ENCODE results near the gene DFFB.

DFFB gene

DNA sequence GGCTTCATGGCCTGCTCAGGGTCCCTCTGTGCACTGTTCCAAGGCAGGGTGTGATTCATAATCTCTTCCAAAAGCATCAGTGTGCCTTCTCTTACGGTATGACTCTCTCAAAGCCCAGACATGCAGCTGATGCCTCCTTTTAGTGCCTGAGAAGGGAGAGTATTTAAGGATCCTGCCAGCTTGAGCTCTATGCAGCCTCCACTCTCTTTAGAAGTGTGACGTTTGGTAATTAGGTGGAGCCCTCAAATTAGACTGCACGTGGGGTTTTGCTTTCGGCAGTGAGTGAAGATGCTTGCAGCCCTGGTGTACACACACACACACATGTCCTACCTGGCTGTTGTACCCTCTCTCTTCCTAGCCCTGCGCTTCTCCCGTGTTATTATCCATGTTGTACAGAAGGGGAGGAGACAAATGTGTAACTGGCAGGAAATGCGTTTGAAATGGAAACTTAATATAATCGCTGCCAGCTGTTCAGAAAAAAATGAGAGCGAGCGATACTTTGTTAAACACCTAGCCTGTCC, 45.4 kb downstream of the DFFB start:
- H3K9me3 ChIP-seq (ENCODE audit: control insufficient read depth, insufficient read depth, low read length) = no peaks in the 10 kb centered on the region
- no peaks in the 10 kb centered on the region for H3K36me3 ChIP-seq (ENCODE audit: control insufficient read depth, insufficient read depth, low read length)
- no peaks in the 10 kb centered on the region for H3K4me1 ChIP-seq (ENCODE audit: control insufficient read depth, insufficient read depth, low read length)
- no CpG with 5 or more reads among the region's 10 CpGs for WGBS (ENCODE audit: insufficient coverage, insufficient read length)
- H3K27me3 ChIP-seq (ENCODE audit: control insufficient read depth, insufficient read depth, low read length) = no peaks in the 10 kb centered on the region
- no peak for DNase-seq (ENCODE audit: low read depth, low spot score)
- H3K27ac ChIP-seq (ENCODE audit: low read length) = no peak overlapping the region
- H3K4me3 ChIP-seq (ENCODE audit: low read length) = no peak overlapping the region

- Histone ChIP-seq H3K27me3 (ENCODE audit: control insufficient read depth, insufficient read depth, low read length) (no peaks in the 10 kb centered on the region), H3K27ac (ENCODE audit: low read length) (no peak overlapping the region), H3K4me1 (ENCODE audit: control insufficient read depth, insufficient read depth, low read length) (no peaks in the 10 kb centered on the region), H3K36me3 (ENCODE audit: control insufficient read depth, insufficient read depth, low read length) (no peaks in the 10 kb centered on the region), H3K9me3 (ENCODE audit: control insufficient read depth, insufficient read depth, low read length) (no peaks in the 10 kb centered on the region), H3K4me3 (ENCODE audit: low read length) (no peak overlapping the region)
- no CpG with 5 or more reads among the region's 16 CpGs for WGBS (ENCODE audit: insufficient coverage, insufficient read length)
- no peak for DNase-seq (ENCODE audit: low read depth, low spot score)
These were observed 46.1 kb downstream of the DFFB start for GRCh38 chr1:3903141-3904005.

GRCh38 chr1:3904006-3904842, 46.9 kb downstream of the DFFB start:
- Histone ChIP-seq H3K9me3 (ENCODE audit: control insufficient read depth, insufficient read depth, low read length) (no peaks in the 10 kb centered on the region), H3K4me1 (ENCODE audit: control insufficient read depth, insufficient read depth, low read length) (no peaks in the 10 kb centered on the region), H3K27me3 (ENCODE audit: control insufficient read depth, insufficient read depth, low read length) (no peaks in the 10 kb centered on the region), H3K4me3 (ENCODE audit: low read length) (no peak overlapping the region), H3K27ac (ENCODE audit: low read length) (no peak overlapping the region), H3K36me3 (ENCODE audit: control insufficient read depth, insufficient read depth, low read length) (no peaks in the 10 kb centered on the region)
- DNase-seq (ENCODE audit: low read depth, low spot score) = no peak
- no CpG with 5 or more reads among the region's 24 CpGs for WGBS (ENCODE audit: insufficient coverage, insufficient read length)

DNA sequence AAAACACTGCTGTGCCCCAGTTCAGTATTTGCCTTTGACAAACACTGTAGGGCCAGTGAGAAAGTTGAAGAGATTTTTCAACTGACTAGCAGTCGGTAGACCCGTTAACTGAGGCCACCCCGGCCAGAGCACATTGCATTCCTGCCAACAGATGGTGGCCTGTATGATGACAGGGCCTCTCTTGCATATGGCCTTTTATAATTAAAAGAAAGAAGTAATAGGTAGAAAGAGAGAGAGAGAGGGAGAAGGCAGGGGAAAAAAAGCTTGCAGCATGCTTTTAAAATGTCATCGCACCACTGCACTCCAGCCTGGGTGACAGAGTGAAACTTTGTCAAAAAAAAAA, 47.5 kb downstream of the DFFB start:
- DNase-seq (ENCODE audit: low read depth, low spot score) = no peak
- no CpG with 5 or more reads among the region's 4 CpGs for WGBS (ENCODE audit: insufficient coverage, insufficient read length)
- no peaks in the 10 kb centered on the region for H3K4me1 ChIP-seq (ENCODE audit: control insufficient read depth, insufficient read depth, low read length)

GRCh38 chr1:3905266-3905952, 48.1 kb downstream of the DFFB start:
- H3K4me3 ChIP-seq (ENCODE audit: low read length) = no peak overlapping the region
- DNase-seq (ENCODE audit: low read depth, low spot score) = no peak
- H3K4me1 ChIP-seq (ENCODE audit: control insufficient read depth, insufficient read depth, low read length) = no peaks in the 10 kb centered on the region
- no CpG with 5 or more reads among the region's 19 CpGs for WGBS (ENCODE audit: insufficient coverage, insufficient read length)
- no peaks in the 10 kb centered on the region for H3K27me3 ChIP-seq (ENCODE audit: control insufficient read depth, insufficient read depth, low read length)
- no peaks in the 10 kb centered on the region for H3K36me3 ChIP-seq (ENCODE audit: control insufficient read depth, insufficient read depth, low read length)
- no peak overlapping the region for H3K27ac ChIP-seq (ENCODE audit: low read length)
- H3K9me3 ChIP-seq (ENCODE audit: control insufficient read depth, insufficient read depth, low read length) = no peaks in the 10 kb centered on the region

More for the DNA sequence above, 47.5 kb downstream of the DFFB start:
- no peaks in the 10 kb centered on the region for H3K36me3 ChIP-seq (ENCODE audit: control insufficient read depth, insufficient read depth, low read length)
- no peak overlapping the region for H3K4me3 ChIP-seq (ENCODE audit: low read length)
- no peaks in the 10 kb centered on the region for H3K27me3 ChIP-seq (ENCODE audit: control insufficient read depth, insufficient read depth, low read length)
- H3K9me3 ChIP-seq (ENCODE audit: control insufficient read depth, insufficient read depth, low read length) = no peaks in the 10 kb centered on the region
- H3K27ac ChIP-seq (ENCODE audit: low read length) = no peak overlapping the region

DNA sequence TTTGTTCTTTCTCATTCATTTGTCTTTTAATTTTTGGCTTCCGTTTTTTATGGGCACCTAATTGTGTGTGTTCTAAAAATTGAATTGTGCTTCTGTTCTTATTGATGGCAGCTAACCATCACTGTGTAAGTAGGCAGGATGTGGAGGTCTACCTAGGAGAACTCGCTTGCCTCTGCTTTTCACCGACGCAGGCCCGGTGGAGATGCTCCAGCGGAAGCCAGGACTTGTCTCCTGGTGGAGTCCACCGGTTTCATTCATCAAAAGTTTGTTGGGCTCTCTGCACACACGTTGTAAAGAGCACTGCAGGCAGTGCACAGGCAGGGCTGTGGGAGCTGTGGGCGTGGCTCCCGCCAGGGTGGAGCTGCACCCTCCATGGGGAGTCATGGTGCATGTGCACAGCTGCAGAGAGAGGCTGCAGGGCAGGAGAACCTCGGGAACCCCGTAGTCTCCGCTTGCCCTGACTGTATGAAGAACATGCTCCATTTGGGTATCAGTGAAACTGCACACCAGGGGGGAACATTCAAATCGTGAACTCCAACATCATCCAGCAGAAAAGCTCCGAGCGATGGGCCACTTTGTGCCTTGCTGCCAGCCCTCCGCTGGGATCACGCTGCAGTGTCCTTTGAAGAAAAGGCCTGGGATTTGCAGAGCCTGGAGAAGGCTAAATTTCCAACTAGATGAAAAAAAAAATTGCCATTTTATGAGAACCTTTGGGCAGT, 48.8 kb downstream of the DFFB start:
- DNase-seq (ENCODE audit: low read depth, low spot score) = no peak
- no peaks in the 10 kb centered on the region for H3K27me3 ChIP-seq (ENCODE audit: control insufficient read depth, insufficient read depth, low read length)
- no peak overlapping the region for H3K27ac ChIP-seq (ENCODE audit: low read length)
- no peak overlapping the region for H3K4me3 ChIP-seq (ENCODE audit: low read length)
- H3K4me1 ChIP-seq (ENCODE audit: control insufficient read depth, insufficient read depth, low read length) = no peaks in the 10 kb centered on the region
- no CpG with 5 or more reads among the region's 18 CpGs for WGBS (ENCODE audit: insufficient coverage, insufficient read length)
- no peaks in the 10 kb centered on the region for H3K9me3 ChIP-seq (ENCODE audit: control insufficient read depth, insufficient read depth, low read length)
- no peaks in the 10 kb centered on the region for H3K36me3 ChIP-seq (ENCODE audit: control insufficient read depth, insufficient read depth, low read length)

DNA sequence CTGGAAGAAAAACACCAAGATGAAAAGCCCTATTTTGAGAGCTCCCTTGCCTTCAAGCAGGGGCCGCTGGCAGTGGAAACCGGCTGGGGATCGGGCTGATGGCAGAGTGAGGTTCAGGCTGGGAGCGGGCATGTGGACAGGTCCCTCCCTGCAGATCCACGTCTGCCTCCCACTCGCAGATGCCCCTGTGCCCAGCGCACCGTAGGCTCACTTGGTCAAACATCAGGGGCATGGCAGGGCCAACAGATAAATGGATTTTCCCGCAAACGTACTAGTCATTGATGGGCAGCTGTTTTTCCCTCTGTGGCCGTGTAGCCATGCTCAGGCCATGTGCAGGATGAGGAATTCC, 49.4 kb downstream of the DFFB start:
- WGBS (ENCODE audit: insufficient coverage, insufficient read length) = no CpG with 5 or more reads among the region's 11 CpGs
- no peaks in the 10 kb centered on the region for H3K4me1 ChIP-seq (ENCODE audit: control insufficient read depth, insufficient read depth, low read length)

GRCh38 chr1:3907031-3907534, 49.8 kb downstream of the DFFB start:
- H3K9me3 ChIP-seq (ENCODE audit: control insufficient read depth, insufficient read depth, low read length) = no peaks in the 10 kb centered on the region
- no peaks in the 10 kb centered on the region; the same call in 1 of the 2 replicates for H3K36me3 ChIP-seq (ENCODE audit: control insufficient read depth, insufficient read depth, low read length)
- H3K4me3 ChIP-seq (ENCODE audit: low read length) = no peak overlapping the region
- H3K4me1 ChIP-seq (ENCODE audit: control insufficient read depth, insufficient read depth, low read length) = no peaks in the 10 kb centered on the region
- no peak overlapping the region for H3K27ac ChIP-seq (ENCODE audit: low read length)
- WGBS (ENCODE audit: insufficient coverage, insufficient read length) = no CpG with 5 or more reads among the region's 22 CpGs
- no peaks in the 10 kb centered on the region for H3K27me3 ChIP-seq (ENCODE audit: control insufficient read depth, insufficient read depth, low read length)
- DNase-seq (ENCODE audit: low read depth, low spot score) = no peak

More for the DNA sequence above, 49.4 kb downstream of the DFFB start:
- Histone ChIP-seq H3K27ac (ENCODE audit: low read length) (no peak overlapping the region), H3K36me3 (ENCODE audit: control insufficient read depth, insufficient read depth, low read length) (no peaks in the 10 kb centered on the region), H3K4me3 (ENCODE audit: low read length) (no peak overlapping the region), H3K27me3 (ENCODE audit: control insufficient read depth, insufficient read depth, low read length) (no peaks in the 10 kb centered on the region), H3K9me3 (ENCODE audit: control insufficient read depth, insufficient read depth, low read length) (no peaks in the 10 kb centered on the region)
- DNase-seq (ENCODE audit: low read depth, low spot score) = no peak

- no peaks in the 10 kb centered on the region for H3K9me3 ChIP-seq (ENCODE audit: control insufficient read depth, insufficient read depth, low read length)
- no CpG with 5 or more reads among the region's 22 CpGs for WGBS (ENCODE audit: insufficient coverage, insufficient read length)
- no peak overlapping the region for H3K4me3 ChIP-seq (ENCODE audit: low read length)
- H3K27ac ChIP-seq (ENCODE audit: low read length) = no peak overlapping the region
- H3K4me1 ChIP-seq (ENCODE audit: control insufficient read depth, insufficient read depth, low read length) = no peaks in the 10 kb centered on the region
- DNase-seq (ENCODE audit: low read depth, low spot score) = no peak
- H3K27me3 ChIP-seq (ENCODE audit: control insufficient read depth, insufficient read depth, low read length) = no peaks in the 10 kb centered on the region
- no peaks in the 10 kb centered on the region; the same call in 1 of the 2 replicates for H3K36me3 ChIP-seq (ENCODE audit: control insufficient read depth, insufficient read depth, low read length)
These were observed 50.4 kb downstream of the DFFB start for GRCh38 chr1:3907621-3908165.
